Panc1 (cell line): ENCODE results near the gene SSX2IP. TPM values are rescaled to one million over a fixed set of nuclear protein-coding genes. Genes with fewer than 3 reads are reported as not detected.

ENCODE experiments used
- ATAC-seq: fragments of 200-7000 bp; cut with Tn5 transposase; 2 replicates; pipeline ENCODE4 v1.9.1; 2020; ENCODE audit warnings: mild to moderate bottlenecking, moderate library complexity
- BruUV-seq: library from RNA; stranded (reverse); fragments of 400-500 nt; replicated peaks from 2 replicates; lab custom pipeline; 2021; lab: Mats Ljungman, UMichigan
- CTCF ChIA-PET: fragments of 300-600 bp; sonication (Branson Sonifier 250); formaldehyde crosslinking; loops from one replicate; lab custom pipeline; 2022; ENCODE audit warnings: antibody characterized with exemption; lab: Charles Lee
- POLR2A ChIA-PET: fragments of 300-600 bp; sonication (Branson Sonifier 250); formaldehyde crosslinking; loops from one replicate; lab custom pipeline; 2022; ENCODE audit warnings: antibody characterized with exemption; lab: Charles Lee
- DNase-seq: peaks from one replicate; pipeline ENCODE4 v3.0.0-alpha.2; 2010; ENCODE audit warnings: low read depth, low spot score
- H3K27ac ChIP-seq: 2 replicates; pipeline ENCODE4 v1.5.1; 2011; ENCODE audit warnings: mild to moderate bottlenecking, low read length, inconsistent platforms
- H3K27me3 ChIP-seq: fragments of 200-500 bp; sonication (Bioruptor generic); 2 replicates; pipeline ENCODE4 v1.6.0; 2014; ENCODE audit warnings: low read length, inconsistent platforms; ENCODE audit not compliant: control insufficient read depth, insufficient read depth
- H3K36me3 ChIP-seq: fragments of 200-500 bp; sonication (Bioruptor generic); 2 replicates; pipeline ENCODE4 v1.5.1; 2014; ENCODE audit warnings: inconsistent platforms, mild to moderate bottlenecking, low read length, moderate library complexity; ENCODE audit not compliant: control insufficient read depth, insufficient read depth
- H3K4me1 ChIP-seq: 2 replicates; pipeline ENCODE4 v1.5.1; 2011; ENCODE audit warnings: inconsistent platforms, mild to moderate bottlenecking, low read length, moderate library complexity; ENCODE audit not compliant: control insufficient read depth, insufficient read depth
- H3K4me3 ChIP-seq, 2 experiments: 2 replicates each; pipeline ENCODE4 v1.5.1; 2011 to 2012; ENCODE audit warnings: low read depth in 2 of 2, low read length in 2 of 2, mild to moderate bottlenecking in 2 of 2, inconsistent platforms in 1 of 2, moderate library complexity in 1 of 2
- H3K9me3 ChIP-seq: fragments of 200-500 bp; sonication (Bioruptor generic); 2 replicates; pipeline ENCODE4 v1.5.1; 2014; ENCODE audit warnings: low read depth, mild to moderate bottlenecking, inconsistent platforms, low read length, moderate library complexity; ENCODE audit not compliant: control insufficient read depth, insufficient read depth
- CTCF ChIP-seq: fragments of 450-650 bp; IDR thresholded peaks from 2 replicates; pipeline ENCODE4 v1.5.1; 2017; ENCODE audit warnings: mild to moderate bottlenecking
- POLR2AphosphoS5 ChIP-seq: IDR thresholded peaks from 2 replicates; pipeline ENCODE4 v1.6.1; 2012; ENCODE audit warnings: mild to moderate bottlenecking, low read depth, low read length, moderate library complexity
- REST ChIP-seq, 2 experiments: IDR thresholded peaks; 2 replicates each; pipeline ENCODE4 v1.6.1; 2011 to 2012; ENCODE audit warnings: low read depth in 2 of 2, control low read depth in 1 of 2, low read length in 1 of 2, mild to moderate bottlenecking in 1 of 2, moderate library complexity in 1 of 2; ENCODE audit not compliant: insufficient read depth in 1 of 2
- SIN3A ChIP-seq: IDR thresholded peaks from 2 replicates; pipeline ENCODE4 v1.6.1; 2012; ENCODE audit warnings: low read depth, mild to moderate bottlenecking, low read length, moderate library complexity, borderline replicate concordance; ENCODE audit not compliant: insufficient read depth
- TCF7L2 ChIP-seq: IDR thresholded peaks from 2 replicates; pipeline ENCODE4 v1.6.1; 2011; ENCODE audit warnings: mild to moderate bottlenecking, low read depth, low read length, inconsistent platforms
- in situ Hi-C: cut with HindIII; loops from 2 replicates; pipeline ENCODE4 v1.10.0; 2016; ENCODE audit warnings: low sequenced_read_pairs, low pct_unique_long_range_greater_than_20kb
- intact Hi-C: fragments of 100-400 bp; cut with micrococcal nuclease; formaldehyde crosslinking; loops from one replicate; pipeline ENCODE4 v1.10.0; 2022; ENCODE audit not compliant: unreplicated experiment
- total RNA-seq: library from RNA; stranded (reverse); gene quantifications from one replicate; pipeline ENCODE4 v1.2.1, GENCODE V29; 2021; ENCODE audit not compliant: unreplicated experiment

SSX2IP gene
- total RNA-seq, 1 experiment from 2014 or later: 81.8 TPM

GRCh38 chr1:84691122-84691783 is 992 bp upstream of the SSX2IP start:
- in situ Hi-C loops (no loop called here), intact Hi-C loops (no loop called here)
- H3K4me1 ChIP-seq: peaks cover 36% of the 10 kb centered on the region
- H3K27me3 ChIP-seq: no peaks in the 10 kb centered on the region
- H3K27ac ChIP-seq: peak overlapping the region; percentile 90
- ATAC-seq: no peak
- ChIA-PET CTCF (interaction anchor here (0.6 to 1.3 kb wide), 2 partner anchors 33 to 34 kb away, joined by 3 to 4 read pairs; no protein-coding TSS in a partner anchor), POLR2A (interaction anchor here (0.6 kb wide), 1 partner anchor 43 kb away, joined by 3 read pairs; no protein-coding TSS in a partner anchor)
- peak overlapping the region; percentile 65 to 83 for H3K4me3 ChIP-seq
- H3K36me3 ChIP-seq: no peaks in the 10 kb centered on the region
- TF ChIP-seq SIN3A (no peak), REST (IDR thresholded peaks at IDR 0.05; ENCODE audit: insufficient read depth in 1 of 2, low read depth in 2 of 2, low read length in 1 of 2) (no peak), POLR2AphosphoS5 (no peak), TCF7L2 (no peak), CTCF (no peak)
- no peaks in the 10 kb centered on the region for H3K9me3 ChIP-seq
- DNase-seq: no peak
- TSS peak; percentile 81 for BruUV-seq

GRCh38 chr1:84689514-84690396 is 506 bp downstream of the SSX2IP start:
- no peaks in the 10 kb centered on the region for H3K9me3 ChIP-seq
- H3K4me3 ChIP-seq: peak overlapping the region; percentile 65 to 83
- no peaks in the 10 kb centered on the region for H3K27me3 ChIP-seq
- TF ChIP-seq CTCF (peak; percentile 79), POLR2AphosphoS5 (no peak), SIN3A (peak; percentile 87)
- no peaks in the 10 kb centered on the region for H3K36me3 ChIP-seq
- ChIA-PET POLR2A (interaction anchor here (1.6 kb wide), 1 partner anchor 13 kb away, joined by 17 read pairs; no protein-coding TSS in a partner anchor), CTCF (interaction anchor here (0.6 to 1.3 kb wide), 3 partner anchors 64 to 495 kb away, joined by 3 to 4 read pairs (median 4); no protein-coding TSS in a partner anchor)
- peak; percentile 61 for ATAC-seq
- TSS peak; percentile 83 for BruUV-seq
- in situ Hi-C loops (no loop called here), intact Hi-C loops (no loop called here)
- no peak for DNase-seq
- H3K27ac ChIP-seq: peak overlapping the region; percentile 91
- peaks cover 40% of the 10 kb centered on the region for H3K4me1 ChIP-seq
